Activated T-helper 1 cell treated with anti-CD3 and anti-CD28 coated beads, Interleukin-12 subunit alpha, Interleukin-12 subunit beta, Interleukin-2, Interleukin-4 antibody, amounts not matched to agents 30 ng/mL and 10 ng/mL and 1 ng/mL, durations not matched to agents 14 hours and 24 hours and 36 hours (primary cell): ENCODE measurements around the gene PSMA4. TPM values are rescaled to one million over a fixed set of nuclear protein-coding genes. Genes with fewer than 3 reads are reported as not detected.

Experiments
- DNase-seq: peaks from one replicate; pipeline ENCODE4 v3.0.0; 2021; ENCODE audit warnings: low spot score
- H3K27ac Mint-ChIP-seq: one replicate; pipeline ENCODE4 v1.8.0; 2021; ENCODE audit warnings: mild to moderate bottlenecking, mixed read lengths
- H3K27me3 Mint-ChIP-seq: one replicate; pipeline ENCODE4 v1.8.0; 2022; ENCODE audit warnings: mild to moderate bottlenecking, moderate library complexity, mixed read lengths; ENCODE audit not compliant: insufficient read depth
- H3K36me3 Mint-ChIP-seq: one replicate; pipeline ENCODE4 v1.8.0; 2021; ENCODE audit warnings: low read depth, mixed read lengths
- H3K4me1 Mint-ChIP-seq: one replicate; pipeline ENCODE4 v1.8.0; 2021; ENCODE audit warnings: low read depth, mixed read lengths
- H3K4me3 Mint-ChIP-seq: one replicate; pipeline ENCODE4 v1.8.0; 2021; ENCODE audit warnings: mild to moderate bottlenecking, moderate library complexity, mixed read lengths
- H3K9me3 Mint-ChIP-seq: one replicate; pipeline ENCODE4 v1.8.0; 2021; ENCODE audit warnings: mixed read lengths
- intact Hi-C: fragments of 100-400 bp; cut with micrococcal nuclease; formaldehyde crosslinking; loops from one replicate; pipeline ENCODE4 v1.15.1; 2024
- total RNA-seq: library from RNA; stranded (reverse); gene quantifications from 2 replicates; pipeline ENCODE4 v1.2.3, GENCODE V29; 2022

Gene PSMA4
- total RNA-seq, 1 donor from 2014 or later = 318 TPM

- Mint-ChIP-seq H3K27me3 (peaks cover 37% of the 10 kb centered on the region), H3K4me3 (no peak overlapping the region), H3K36me3 (no peaks in the 10 kb centered on the region), H3K9me3 (no peaks in the 10 kb centered on the region), H3K4me1 (peaks cover 28% of the 10 kb centered on the region), H3K27ac (no peak overlapping the region)
- intact Hi-C loops = no loop called here
- no peak for DNase-seq
Observed at GRCh38 chr15:78563092-78563491, 22.8 kb downstream of the PSMA4 start.

- H3K4me3 Mint-ChIP-seq = peak overlapping the region; percentile 85
- no peak overlapping the region for H3K27ac Mint-ChIP-seq
- no peaks in the 10 kb centered on the region for H3K9me3 Mint-ChIP-seq
- no peaks in the 10 kb centered on the region for H3K36me3 Mint-ChIP-seq
- H3K27me3 Mint-ChIP-seq = peaks cover 31% of the 10 kb centered on the region
- intact Hi-C loops = loop anchor here (1.0 to 2.0 kb wide), 2 partner anchors 23 to 58 kb away; partner anchors contain the start of gene HYKK
- DNase-seq = no peak
- H3K4me1 Mint-ChIP-seq = peaks cover 28% of the 10 kb centered on the region
Observed at GRCh38 chr15:78564743-78565096, 24.5 kb downstream of the PSMA4 start.

DNA sequence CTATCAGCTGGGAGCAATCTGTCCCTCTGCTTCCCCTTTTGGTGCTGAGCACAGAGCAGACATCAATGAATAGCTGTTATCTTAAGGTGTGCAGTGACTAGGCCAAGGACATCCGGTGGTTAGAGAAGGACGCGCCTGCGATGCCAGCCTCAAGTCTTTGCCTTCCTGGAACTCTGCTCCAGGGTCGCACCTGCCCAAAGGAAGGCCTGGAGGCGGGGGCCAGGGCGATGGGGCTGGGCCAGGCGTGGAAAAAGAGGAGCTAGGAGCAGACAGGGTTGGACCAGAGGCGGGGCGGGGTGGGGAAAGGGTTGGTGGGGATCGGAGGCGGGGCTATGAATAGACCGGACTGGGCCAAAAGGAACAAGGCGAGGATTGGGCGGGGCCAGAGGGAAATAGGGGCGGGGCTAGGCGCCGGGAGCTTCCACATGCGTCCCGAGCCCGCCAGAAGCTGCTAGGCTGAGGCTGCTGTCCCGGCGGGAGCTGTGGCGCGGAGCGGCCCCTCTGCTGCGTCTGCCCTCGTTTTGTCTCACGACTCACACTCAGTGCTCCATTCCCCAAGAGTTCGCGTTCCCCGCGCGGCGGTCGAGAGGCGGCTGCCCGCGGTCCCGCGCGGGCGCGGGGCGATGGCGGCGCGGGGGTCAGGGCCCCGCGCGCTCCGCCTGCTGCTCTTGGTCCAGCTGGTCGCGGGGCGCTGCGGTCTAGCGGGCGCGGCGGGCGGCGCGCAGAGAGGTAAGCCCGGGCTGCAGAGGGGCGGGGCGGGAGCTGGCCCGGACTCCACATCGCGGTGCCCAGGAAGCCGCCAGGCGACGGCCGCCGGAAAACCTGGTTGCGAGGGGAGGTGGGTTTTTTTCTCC is 25.1 kb downstream of the PSMA4 start, which contains the start of gene CHRNA5:
CHRNA5 (plus strand) TSS at position 424 of the 854 bp plus-strand sequence; CDS start at position 624, 200 bp downstream.
- DNase-seq = peak; percentile 44
- no peaks in the 10 kb centered on the region for H3K9me3 Mint-ChIP-seq
- H3K4me1 Mint-ChIP-seq = peaks cover 28% of the 10 kb centered on the region
- intact Hi-C loops = loop anchor here (1.0 to 2.0 kb wide), 2 partner anchors 24 to 59 kb away; partner anchors contain the start of gene HYKK
- no peaks in the 10 kb centered on the region for H3K36me3 Mint-ChIP-seq
- H3K27me3 Mint-ChIP-seq = peaks cover 31% of the 10 kb centered on the region
- H3K27ac Mint-ChIP-seq = peak within 1 kb of the TSS; percentile 61
- peak within 1 kb of the TSS; percentile 88 for H3K4me3 Mint-ChIP-seq

DNA sequence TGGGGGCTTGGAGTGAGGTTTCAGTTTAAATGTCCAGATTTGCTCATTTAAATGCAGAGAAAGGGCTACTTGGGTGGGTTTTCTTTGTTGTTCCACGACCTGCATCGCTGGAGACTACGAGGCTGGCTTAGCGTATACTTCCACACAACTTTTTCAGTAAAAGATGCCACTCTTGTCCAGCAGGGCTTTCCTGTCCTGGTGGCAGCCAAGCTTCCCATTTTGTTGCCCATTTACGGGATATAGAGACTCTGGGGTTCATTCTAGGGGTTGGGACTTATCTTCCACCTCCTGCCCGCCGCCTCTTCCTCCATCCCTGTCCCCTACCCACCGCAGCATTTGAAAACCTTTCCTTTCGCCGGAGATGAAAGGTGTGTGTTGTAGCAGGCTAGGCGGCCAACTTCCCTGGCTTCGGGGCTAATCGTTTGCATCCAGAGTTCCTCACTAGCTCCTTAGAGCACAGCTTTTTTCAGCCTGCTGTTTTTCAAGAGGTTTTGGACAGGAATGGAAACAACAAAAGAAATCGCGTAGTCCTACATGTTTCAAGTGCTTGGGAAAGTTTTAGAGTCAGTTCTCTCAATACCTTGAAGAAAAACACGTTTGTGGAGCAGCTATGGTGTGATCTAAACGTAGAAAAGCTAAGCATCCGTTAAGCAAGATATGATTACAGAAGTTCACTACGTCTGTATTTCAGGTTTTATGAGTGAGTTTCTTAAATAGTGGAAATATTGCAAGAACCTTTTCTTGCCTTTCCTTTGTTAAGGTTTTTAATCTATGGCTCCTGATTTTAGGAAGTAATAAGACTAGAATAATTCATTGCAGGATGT is 25.9 kb downstream of the PSMA4 start:
- intact Hi-C loops = loop anchor here (1.0 to 2.0 kb wide), 2 partner anchors 25 to 59 kb away; partner anchors contain the start of gene HYKK
- H3K9me3 Mint-ChIP-seq = no peaks in the 10 kb centered on the region

GRCh38 chr15:78567531-78567930 is 27.3 kb downstream of the PSMA4 start:
- DNase-seq = no peak
- Mint-ChIP-seq H3K4me3 (peak overlapping the region; percentile 20), H3K27me3 (peaks cover 31% of the 10 kb centered on the region), H3K4me1 (peaks cover 28% of the 10 kb centered on the region), H3K27ac (no peak overlapping the region), H3K36me3 (no peaks in the 10 kb centered on the region), H3K9me3 (no peaks in the 10 kb centered on the region)
- intact Hi-C loops = no loop called here

More for the DNA sequence above, 25.9 kb downstream of the PSMA4 start:
- H3K4me3 Mint-ChIP-seq = peak overlapping the region; percentile 88
- H3K4me1 Mint-ChIP-seq = peaks cover 28% of the 10 kb centered on the region
- no peak overlapping the region for H3K27ac Mint-ChIP-seq
- H3K36me3 Mint-ChIP-seq = no peaks in the 10 kb centered on the region
- no peak for DNase-seq
- H3K27me3 Mint-ChIP-seq = peaks cover 31% of the 10 kb centered on the region

DNA sequence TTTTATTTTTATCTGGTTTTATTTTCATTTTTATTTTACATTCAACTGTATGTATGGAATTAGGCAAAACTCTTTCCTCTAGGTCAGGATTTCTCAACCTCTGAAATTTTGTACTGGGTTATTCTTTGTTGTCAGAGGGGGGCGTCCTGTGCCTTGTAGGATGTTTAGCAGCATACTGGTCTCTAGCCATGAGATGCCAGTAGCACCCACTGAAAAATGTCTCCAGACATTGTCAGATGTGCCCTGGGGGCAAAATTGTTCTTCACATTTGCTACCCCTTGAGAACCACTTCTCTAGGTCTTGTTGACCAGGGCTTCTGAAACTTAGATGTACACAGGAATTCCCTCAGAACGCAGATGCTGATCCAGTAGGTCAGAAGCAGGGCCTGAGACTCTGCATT is 30.5 kb downstream of the PSMA4 start:
- H3K36me3 Mint-ChIP-seq = no peaks in the 10 kb centered on the region
- intact Hi-C loops = no loop called here
- no peak for DNase-seq
- peaks cover 15% of the 10 kb centered on the region for H3K4me1 Mint-ChIP-seq
- H3K4me3 Mint-ChIP-seq = no peak overlapping the region
- no peaks in the 10 kb centered on the region for H3K9me3 Mint-ChIP-seq
- no peak overlapping the region for H3K27ac Mint-ChIP-seq
- peaks cover 19% of the 10 kb centered on the region for H3K27me3 Mint-ChIP-seq

DNA sequence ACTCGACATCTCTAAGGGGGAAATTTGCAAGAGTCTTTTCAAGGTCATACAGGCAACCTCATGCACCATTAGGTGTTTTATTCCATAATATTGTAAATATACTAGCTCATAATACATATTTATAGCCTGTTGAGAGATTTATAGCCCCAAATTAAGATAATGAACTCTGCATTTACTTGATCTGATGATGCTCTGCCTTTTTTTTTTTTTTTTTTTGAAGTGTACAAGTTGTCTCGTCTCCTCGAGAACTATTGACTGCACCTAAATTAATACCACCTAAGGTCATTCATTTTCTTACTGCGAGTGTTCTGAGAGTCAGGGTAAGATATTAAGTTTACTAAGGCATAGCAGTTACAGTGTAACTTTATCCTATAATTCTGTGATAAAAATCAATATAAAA is 31.1 kb downstream of the PSMA4 start:
- no peaks in the 10 kb centered on the region for H3K9me3 Mint-ChIP-seq

GRCh38 chr15:78573416-78573815 is 33.2 kb downstream of the PSMA4 start:
- Mint-ChIP-seq H3K4me1 (no peaks in the 10 kb centered on the region), H3K36me3 (no peaks in the 10 kb centered on the region), H3K27me3 (peaks cover 6% of the 10 kb centered on the region), H3K4me3 (no peak overlapping the region), H3K9me3 (no peaks in the 10 kb centered on the region), H3K27ac (no peak overlapping the region)
- no peak for DNase-seq
- intact Hi-C loops = no loop called here

More for the DNA sequence above, 31.1 kb downstream of the PSMA4 start:
- Mint-ChIP-seq H3K27ac (no peak overlapping the region), H3K27me3 (peaks cover 15% of the 10 kb centered on the region), H3K4me3 (no peak overlapping the region), H3K36me3 (no peaks in the 10 kb centered on the region), H3K4me1 (peaks cover 9% of the 10 kb centered on the region)
- intact Hi-C loops = no loop called here
- DNase-seq = no peak

DNA sequence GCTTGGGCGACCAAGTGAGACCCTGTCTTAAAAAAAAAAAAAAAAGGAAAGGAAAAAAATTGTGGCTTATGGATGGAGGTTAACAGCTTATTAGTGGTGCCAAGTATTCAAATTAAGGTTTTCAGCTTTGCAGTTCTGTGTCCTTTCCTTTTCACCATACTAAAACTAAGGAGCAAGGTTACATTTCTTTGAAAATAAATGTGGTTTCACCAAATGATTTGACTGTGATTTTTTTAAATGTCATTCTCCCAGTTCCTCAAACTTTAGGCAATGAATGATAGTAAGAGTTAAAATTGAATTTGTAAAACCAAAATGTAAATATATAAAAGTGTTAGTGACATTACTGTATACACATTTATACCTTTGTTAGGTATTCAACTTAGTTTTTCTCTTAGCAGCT is 34.7 kb downstream of the PSMA4 start:
- no peak for DNase-seq
- Mint-ChIP-seq H3K27me3 (peaks cover 6% of the 10 kb centered on the region), H3K36me3 (no peaks in the 10 kb centered on the region), H3K27ac (no peak overlapping the region), H3K9me3 (no peaks in the 10 kb centered on the region), H3K4me1 (no peaks in the 10 kb centered on the region), H3K4me3 (no peak overlapping the region)
- intact Hi-C loops = no loop called here

- Mint-ChIP-seq H3K27me3 (no peaks in the 10 kb centered on the region), H3K9me3 (no peaks in the 10 kb centered on the region), H3K27ac (no peak overlapping the region), H3K4me3 (no peak overlapping the region), H3K4me1 (no peaks in the 10 kb centered on the region), H3K36me3 (no peaks in the 10 kb centered on the region)
- intact Hi-C loops = no loop called here
- no peak for DNase-seq
Observed at GRCh38 chr15:78597583-78597982, 57.3 kb downstream of the PSMA4 start.

DNA sequence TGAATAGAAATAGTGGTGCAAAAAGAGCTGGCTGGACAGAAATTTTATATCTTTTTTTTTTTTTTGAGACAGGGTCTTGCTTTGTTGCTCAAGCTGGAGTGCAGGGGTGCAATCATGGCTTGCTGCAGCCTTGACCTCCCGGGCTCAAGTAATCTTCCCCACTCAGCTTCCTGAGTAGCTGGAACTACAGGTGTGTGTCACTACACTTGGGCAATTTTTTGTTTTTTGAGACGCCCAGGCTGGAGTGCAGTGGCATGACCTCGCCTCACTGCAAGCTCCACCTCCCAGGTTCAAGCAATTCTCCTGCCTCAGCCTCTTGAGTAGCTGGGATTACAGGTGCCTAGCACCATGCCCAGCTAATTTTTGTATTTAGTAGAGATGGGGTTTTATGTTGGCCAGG is 58.1 kb downstream of the PSMA4 start:
- no peaks in the 10 kb centered on the region for H3K9me3 Mint-ChIP-seq
- no peaks in the 10 kb centered on the region for H3K36me3 Mint-ChIP-seq
- no peak overlapping the region for H3K27ac Mint-ChIP-seq
- no peak for DNase-seq
- intact Hi-C loops = no loop called here
- H3K4me3 Mint-ChIP-seq = no peak overlapping the region
- no peaks in the 10 kb centered on the region for H3K4me1 Mint-ChIP-seq
- no peaks in the 10 kb centered on the region for H3K27me3 Mint-ChIP-seq

DNA sequence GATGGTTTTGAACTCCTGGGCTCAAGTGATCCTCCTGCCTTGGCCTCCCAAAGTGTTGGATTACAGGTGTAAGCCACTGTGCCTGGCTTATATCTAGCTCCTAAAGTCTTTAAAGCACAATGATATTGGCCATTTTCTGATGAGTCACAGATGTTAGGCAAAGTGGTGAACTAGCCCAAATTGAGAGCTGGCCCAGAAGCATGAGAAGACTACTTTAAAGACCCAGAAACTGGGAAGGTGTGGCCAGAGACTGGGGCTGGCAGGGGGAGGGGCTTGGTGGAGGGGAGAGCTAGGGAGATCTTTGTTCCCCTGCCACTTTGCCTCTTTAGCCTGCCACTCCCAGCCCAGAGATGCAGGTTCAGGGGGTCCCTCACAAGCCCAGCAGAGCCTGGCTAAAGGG is 58.9 kb downstream of the PSMA4 start:
- no peaks in the 10 kb centered on the region for H3K36me3 Mint-ChIP-seq
- intact Hi-C loops = no loop called here
- H3K4me3 Mint-ChIP-seq = no peak overlapping the region
- no peaks in the 10 kb centered on the region for H3K4me1 Mint-ChIP-seq
- no peaks in the 10 kb centered on the region for H3K27me3 Mint-ChIP-seq
- no peak overlapping the region for H3K27ac Mint-ChIP-seq
- DNase-seq = no peak
- no peaks in the 10 kb centered on the region for H3K9me3 Mint-ChIP-seq
